Large intestine (tissue), 3 donors: ENCODE measurements around the gene C8A. TPM values are rescaled to one million over a fixed set of nuclear protein-coding genes. Genes with fewer than 3 reads are reported as not detected.

Experiments
- DNase-seq, 2 donors: peaks; one replicate each; pipeline versions ENCODE4 v3.0.0 to v3.0.0-alpha.2; 2013
- H3K27ac ChIP-seq: one replicate; pipeline ENCODE4 v1.5.1; 2013; ENCODE audit warnings: low read length
- H3K27me3 ChIP-seq: 2 replicates; pipeline ENCODE4 v1.6.1; 2013; ENCODE audit warnings: low read length; ENCODE audit not compliant: control insufficient read depth, insufficient read depth
- H3K36me3 ChIP-seq: 2 replicates; pipeline ENCODE4 v1.6.1; 2013; ENCODE audit warnings: low read length; ENCODE audit not compliant: control insufficient read depth, insufficient read depth
- H3K4me1 ChIP-seq: one replicate; pipeline ENCODE4 v1.6.1; 2013; ENCODE audit warnings: low read length; ENCODE audit not compliant: control insufficient read depth, insufficient read depth
- H3K4me3 ChIP-seq: one replicate; pipeline ENCODE4 v1.5.1; 2013; ENCODE audit warnings: low read length
- H3K9me3 ChIP-seq: one replicate; pipeline ENCODE4 v1.6.1; 2013; ENCODE audit warnings: mild to moderate bottlenecking, low read depth, low read length, moderate library complexity; ENCODE audit not compliant: control insufficient read depth
- WGBS: methylation state at CpG from one replicate; pipeline ENCODE4 v1.1.5; 2013; ENCODE audit warnings: low lambda C conversion rate; ENCODE audit not compliant: insufficient coverage; 5-methylcytosine and 5-hydroxymethylcytosine counted together
- polyA plus RNA-seq: library from polyadenylated mRNA; unstranded; fragments of 120-200 nt; gene quantifications from one replicate; pipeline ENCODE4 v1.2.1, GENCODE V29; 2013

The C8A gene
- polyA plus RNA-seq, 1 donor: 0.34 TPM

GRCh38 chr1:56908619-56909221, 54.1 kb downstream of the C8A start:
- no peaks in the 10 kb centered on the region for H3K36me3 ChIP-seq
- H3K9me3 ChIP-seq: no peaks in the 10 kb centered on the region
- peaks cover 44% of the 10 kb centered on the region for H3K4me1 ChIP-seq
- H3K27me3 ChIP-seq: no peaks in the 10 kb centered on the region
- peak overlapping the region; percentile 75 for H3K27ac ChIP-seq
- no CpG with 5 or more reads among the region's 1 CpG for WGBS
- no peak overlapping the region for H3K4me3 ChIP-seq
- peak; percentile 78 to 92 for DNase-seq

- Histone ChIP-seq H3K27me3 (no peaks in the 10 kb centered on the region), H3K4me3 (no peak overlapping the region), H3K36me3 (no peaks in the 10 kb centered on the region), H3K4me1 (peaks cover 41% of the 10 kb centered on the region), H3K9me3 (no peaks in the 10 kb centered on the region), H3K27ac (peak overlapping the region; percentile 66)
- peak; percentile 60 to 85 for DNase-seq
- no CpG with 5 or more reads among the region's 4 CpGs for WGBS
Observed at GRCh38 chr1:56910441-56910985, 55.9 kb downstream of the C8A start.

GRCh38 chr1:56911098-56911938, 56.7 kb downstream of the C8A start:
- H3K4me3 ChIP-seq: no peak overlapping the region
- H3K4me1 ChIP-seq: peaks cover 34% of the 10 kb centered on the region
- no peaks in the 10 kb centered on the region for H3K36me3 ChIP-seq
- no CpG with 5 or more reads among the region's 7 CpGs for WGBS
- H3K27ac ChIP-seq: peak overlapping the region; percentile 66
- H3K27me3 ChIP-seq: no peaks in the 10 kb centered on the region
- peak; percentile 49 to 84 for DNase-seq
- H3K9me3 ChIP-seq: no peaks in the 10 kb centered on the region

GRCh38 chr1:56912325-56912724, 57.7 kb downstream of the C8A start:
- Histone ChIP-seq H3K4me1 (peaks cover 33% of the 10 kb centered on the region), H3K27ac (no peak overlapping the region), H3K4me3 (no peak overlapping the region), H3K36me3 (no peaks in the 10 kb centered on the region), H3K27me3 (no peaks in the 10 kb centered on the region), H3K9me3 (no peaks in the 10 kb centered on the region)
- WGBS: no CpG with 5 or more reads among the region's 12 CpGs
- DNase-seq: no peak

- DNase-seq: peak in 1 of 2 donors; percentile 57
- no peaks in the 10 kb centered on the region for H3K9me3 ChIP-seq
- no peaks in the 10 kb centered on the region for H3K36me3 ChIP-seq
- no CpG with 5 or more reads among the region's 4 CpGs for WGBS
- H3K4me1 ChIP-seq: peaks cover 14% of the 10 kb centered on the region
- H3K4me3 ChIP-seq: no peak overlapping the region
- no peaks in the 10 kb centered on the region for H3K27me3 ChIP-seq
- no peak overlapping the region for H3K27ac ChIP-seq
Observed at GRCh38 chr1:56915960-56916359, 61.4 kb downstream of the C8A start.

GRCh38 chr1:56916630-56917029, 62.0 kb downstream of the C8A start:
- H3K9me3 ChIP-seq: no peaks in the 10 kb centered on the region
- H3K36me3 ChIP-seq: no peaks in the 10 kb centered on the region
- H3K4me1 ChIP-seq: peaks cover 9% of the 10 kb centered on the region
- H3K27ac ChIP-seq: no peak overlapping the region
- no CpG with 5 or more reads among the region's 3 CpGs for WGBS
- H3K4me3 ChIP-seq: no peak overlapping the region
- DNase-seq: no peak
- no peaks in the 10 kb centered on the region for H3K27me3 ChIP-seq

- no peaks in the 10 kb centered on the region for H3K27me3 ChIP-seq
- H3K36me3 ChIP-seq: no peaks in the 10 kb centered on the region
- peaks cover 7% of the 10 kb centered on the region for H3K4me1 ChIP-seq
- no peak overlapping the region for H3K4me3 ChIP-seq
- no peak overlapping the region for H3K27ac ChIP-seq
- WGBS: no CpG with 5 or more reads among the region's 5 CpGs
- no peak for DNase-seq
- no peaks in the 10 kb centered on the region for H3K9me3 ChIP-seq
Observed at GRCh38 chr1:56917356-56917755, 62.8 kb downstream of the C8A start.

- H3K27ac ChIP-seq: no peak overlapping the region
Observed at GRCh38 chr1:56920591-56921001, 66.0 kb downstream of the C8A start.

GRCh38 chr1:56921479-56921878, 66.9 kb downstream of the C8A start:
- H3K4me3 ChIP-seq: no peak overlapping the region
- DNase-seq: no peak
- H3K27ac ChIP-seq: no peak overlapping the region
- H3K9me3 ChIP-seq: no peaks in the 10 kb centered on the region
- no peaks in the 10 kb centered on the region for H3K27me3 ChIP-seq
- H3K4me1 ChIP-seq: peaks cover 7% of the 10 kb centered on the region
- WGBS: no CpG with 5 or more reads among the region's 1 CpG
- no peaks in the 10 kb centered on the region for H3K36me3 ChIP-seq

More at GRCh38 chr1:56920591-56921001, 66.0 kb downstream of the C8A start:
- peaks cover 7% of the 10 kb centered on the region for H3K4me1 ChIP-seq
- no peak overlapping the region for H3K4me3 ChIP-seq
- H3K36me3 ChIP-seq: no peaks in the 10 kb centered on the region
- no CpG with 5 or more reads among the region's 2 CpGs for WGBS
- no peaks in the 10 kb centered on the region for H3K27me3 ChIP-seq
- no peak for DNase-seq
- no peaks in the 10 kb centered on the region for H3K9me3 ChIP-seq

- DNase-seq: no peak
- no peaks in the 10 kb centered on the region for H3K36me3 ChIP-seq
- H3K27ac ChIP-seq: no peak overlapping the region
- 75% methylated on average over 1 of the region's 4 CpGs for WGBS
- H3K9me3 ChIP-seq: no peaks in the 10 kb centered on the region
- H3K4me3 ChIP-seq: no peak overlapping the region
- peaks cover 7% of the 10 kb centered on the region for H3K4me1 ChIP-seq
- H3K27me3 ChIP-seq: no peaks in the 10 kb centered on the region
Observed at GRCh38 chr1:56922070-56922469, 67.5 kb downstream of the C8A start.
